Measurements from ENCODE around the gene CLDN18. TPM values are rescaled to one million over a fixed set of nuclear protein-coding genes. Genes with fewer than 3 reads are reported as not detected.
A peak's percentile ranks its signal among the peaks of the same experiment; 100 is the strongest.

CLDN18 gene
- total RNA-seq, 2 experiments from 2014 or later = not detected

GRCh38 chr3:137970914-137971831 lies 38.8 kb upstream of the CLDN18 start:
- Histone ChIP-seq H4K20me1 (ENCODE audit: insufficient read depth, low read length) (no peaks in the 10 kb centered on the region), H2AFZ (ENCODE audit: low read length) (no peak overlapping the region), H3K9me2 (ENCODE audit: insufficient read depth, low read length) (no peaks in the 10 kb centered on the region), H3K36me3 (ENCODE audit: insufficient read depth, low read length) (no peaks in the 10 kb centered on the region), H3K79me2 (ENCODE audit: insufficient read depth, low read depth, low read length) (no peaks in the 10 kb centered on the region), H3K9me3 (ENCODE audit: low read length) (no peaks in the 10 kb centered on the region), H3K4me3 (ENCODE audit: low read depth, low read length, poor library complexity, severe bottlenecking) (no peak overlapping the region), H3K4me2 (ENCODE audit: low read length) (no peak overlapping the region), H3K4me1 (ENCODE audit: insufficient read depth, low read length, poor library complexity, severe bottlenecking) (no peaks in the 10 kb centered on the region), H3K27ac (ENCODE audit: low read depth, low read length, poor library complexity, severe bottlenecking) (no peak overlapping the region)
- TF ChIP-seq EZH2phosphoT487 (IDR thresholded peaks at IDR 0.05; ENCODE audit: borderline replicate concordance, low read depth, low read length) = no peak
- TF ChIP-seq CTCF (conservative IDR thresholded peaks at IDR 0.05; ENCODE audit: low read length) = peak; percentile 80
- peak; percentile 46 for DNase-seq (ENCODE audit: low spot score)
- POLR2A ChIA-PET = interaction anchor here (0.9 kb wide), 1 partner anchor 18 kb away, joined by 3 read pairs; no protein-coding TSS in a partner anchor
- CTCF ChIA-PET (ENCODE audit: unreplicated experiment) = no interaction called here
- intact Hi-C loops (cut with micrococcal nuclease; ENCODE audit: unreplicated experiment) = no loop called here
- no TSS peak for BruUV-seq (replicated peaks)

- Histone ChIP-seq H3K4me1 (ENCODE audit: insufficient read depth, low read length, poor library complexity, severe bottlenecking) (no peaks in the 10 kb centered on the region), H3K9me3 (ENCODE audit: low read length) (no peaks in the 10 kb centered on the region), H3K27ac (ENCODE audit: low read depth, low read length, poor library complexity, severe bottlenecking) (no peak overlapping the region), H3K36me3 (ENCODE audit: insufficient read depth, low read length) (no peaks in the 10 kb centered on the region), H4K20me1 (ENCODE audit: insufficient read depth, low read length) (no peaks in the 10 kb centered on the region), H3K79me2 (ENCODE audit: insufficient read depth, low read depth, low read length) (no peaks in the 10 kb centered on the region), H3K4me3 (ENCODE audit: low read depth, low read length, poor library complexity, severe bottlenecking) (no peak overlapping the region), H2AFZ (ENCODE audit: low read length) (no peak overlapping the region), H3K4me2 (ENCODE audit: low read length) (no peak overlapping the region), H3K9me2 (ENCODE audit: insufficient read depth, low read length) (no peaks in the 10 kb centered on the region)
- ChIA-PET CTCF (ENCODE audit: unreplicated experiment) (no interaction called here), POLR2A (no interaction called here)
- DNase-seq (ENCODE audit: low spot score) = no peak
- no TSS peak for BruUV-seq (replicated peaks)
- no peak for TF ChIP-seq EZH2phosphoT487 (IDR thresholded peaks at IDR 0.05; ENCODE audit: borderline replicate concordance, low read depth, low read length)
- intact Hi-C loops (cut with micrococcal nuclease; ENCODE audit: unreplicated experiment) = no loop called here
These were observed 37.6 kb upstream of the CLDN18 start for GRCh38 chr3:137972396-137972795.

- TF ChIP-seq EZH2phosphoT487 (IDR thresholded peaks at IDR 0.05; ENCODE audit: borderline replicate concordance, low read depth, low read length) = no peak
- TF ChIP-seq CTCF (conservative IDR thresholded peaks at IDR 0.05; ENCODE audit: low read length) = no peak
- no TSS peak for BruUV-seq (replicated peaks)
- no peak overlapping the region for H3K4me3 ChIP-seq (ENCODE audit: low read depth, low read length, poor library complexity, severe bottlenecking)
- intact Hi-C loops (cut with micrococcal nuclease; ENCODE audit: unreplicated experiment) = no loop called here
- no peak overlapping the region for H2AFZ ChIP-seq (ENCODE audit: low read length)
- no peak overlapping the region for H3K4me2 ChIP-seq (ENCODE audit: low read length)
- no peaks in the 10 kb centered on the region for H3K36me3 ChIP-seq (ENCODE audit: insufficient read depth, low read length)
- H3K4me1 ChIP-seq (ENCODE audit: insufficient read depth, low read length, poor library complexity, severe bottlenecking) = no peaks in the 10 kb centered on the region
- no peaks in the 10 kb centered on the region for H3K9me2 ChIP-seq (ENCODE audit: insufficient read depth, low read length)
- H3K79me2 ChIP-seq (ENCODE audit: insufficient read depth, low read depth, low read length) = no peaks in the 10 kb centered on the region
- no peak for DNase-seq (ENCODE audit: low spot score)
- no peaks in the 10 kb centered on the region for H4K20me1 ChIP-seq (ENCODE audit: insufficient read depth, low read length)
- POLR2A ChIA-PET = no interaction called here
- CTCF ChIA-PET (ENCODE audit: unreplicated experiment) = no interaction called here
- H3K27ac ChIP-seq (ENCODE audit: low read depth, low read length, poor library complexity, severe bottlenecking) = no peak overlapping the region
- no peaks in the 10 kb centered on the region for H3K9me3 ChIP-seq (ENCODE audit: low read length)
These were observed 31.6 kb upstream of the CLDN18 start for GRCh38 chr3:137978328-137978727.

All from OCI-LY7 (cell line).